Left lung (tissue), 10 donors: ENCODE results near the gene GNB1L. TPM values are rescaled to one million over a fixed set of nuclear protein-coding genes. Genes with fewer than 3 reads are reported as not detected.
A peak's percentile ranks its signal among the peaks of the same experiment; 100 is the strongest.

Experiments
- ATAC-seq: fragments of 200-7000 bp; cut with Tn5 transposase; one replicate; pipeline ENCODE4 v1.9.1; 2020; ENCODE audit warnings: moderate library complexity
- DNase-seq, 4 donors: peaks; one replicate each; pipeline ENCODE4 v3.0.0-alpha.2; 2013 to 2020
- H3K27ac ChIP-seq, 2 donors: fragments of 200-600 bp; sonication (generic) in 1 of 2; one replicate each; pipeline versions ENCODE4 v1.5.0 to v1.8.0; 2020 to 2021
- H3K27me3 ChIP-seq, 2 donors: fragments of 200-600 bp; sonication (generic) in 1 of 2; one replicate each; pipeline versions ENCODE4 v1.5.0 to v1.8.0; 2020 to 2021
- H3K36me3 ChIP-seq, 2 donors: fragments of 200-600 bp; sonication (generic) in 1 of 2; one replicate each; pipeline versions ENCODE4 v1.5.0 to v1.8.0; 2020 to 2021
- H3K4me1 ChIP-seq, 2 donors: fragments of 200-600 bp; one replicate each; pipeline ENCODE4 v1.8.0; 2021
- H3K4me3 ChIP-seq, 2 donors: fragments of 200-600 bp; sonication (generic) in 1 of 2; one replicate each; pipeline versions ENCODE4 v1.5.0 to v1.8.0; 2020 to 2021; ENCODE audit warnings: mild to moderate bottlenecking in 1 of 2
- H3K9me3 ChIP-seq, 2 donors: fragments of 200-600 bp; sonication (generic) in 1 of 2; one replicate each; pipeline versions ENCODE4 v1.5.0 to v1.8.0; 2020 to 2021
- CTCF ChIP-seq, 2 donors: fragments of 200-600 bp; sonication (generic) in 1 of 2; IDR thresholded peaks; one replicate each; pipeline versions ENCODE4 v1.5.0 to v1.8.0; 2021; ENCODE audit warnings: antibody characterized with exemption in 2 of 2
- intact Hi-C, 2 donors: fragments of 100-400 bp; cut with DNase I; formaldehyde crosslinking; loops; one replicate each; pipeline versions ENCODE4 v1.11.2 to v1.14.2; 2022
- polyA plus RNA-seq, 6 donors: library from polyadenylated mRNA; unstranded; fragments of 120-200 nt; gene quantifications; one replicate each; pipeline ENCODE4 v1.2.1, GENCODE V29; 2013; ENCODE audit not compliant: insufficient read length in 6 of 6
- total RNA-seq, 2 donors: library from RNA; stranded (reverse); fragmentation: NEBNext Ultra II Directional; extraction: Animal tissue kit (Norgen Biotek cat#: 25700); gene quantifications; one replicate each; pipeline ENCODE4 v1.2.1, GENCODE V29; 2021
- donor health status: DM: no; HTN: yes; CAD: no.
- donor health status: DM: no; HTN: no; CAD: no.

The GNB1L gene
- total and polyA plus RNA-seq, 8 donors = 4.3 to 7.9 (median 5.5) TPM

- DNase-seq (peak in 1 of 4 donors; percentile 2), ATAC-seq (no peak)
- intact Hi-C loops = no loop called here
- no peak for TF ChIP-seq CTCF (IDR thresholded peaks at IDR 0.05)
- peaks cover 0 to 8% of the 10 kb centered on the region in 2 donors for H3K4me1 ChIP-seq
- no peaks in the 10 kb centered on the region for H3K36me3 ChIP-seq
- no peaks in the 10 kb centered on the region for H3K9me3 ChIP-seq
- no peak overlapping the region for H3K4me3 ChIP-seq
- H3K27ac ChIP-seq = no peak overlapping the region
- no peaks in the 10 kb centered on the region for H3K27me3 ChIP-seq
These were observed 28.6 kb downstream of the GNB1L start for GRCh38 chr22:19825904-19826618.

- H3K36me3 ChIP-seq = no peaks in the 10 kb centered on the region
- no peak for ATAC-seq
- no peaks in the 10 kb centered on the region for H3K27me3 ChIP-seq
- DNase-seq = no peak
- TF ChIP-seq CTCF (IDR thresholded peaks at IDR 0.05) = no peak
- intact Hi-C loops = no loop called here
- H3K4me1 ChIP-seq = peaks cover 0 to 8% of the 10 kb centered on the region in 2 donors
- H3K4me3 ChIP-seq = no peak overlapping the region
- H3K9me3 ChIP-seq = no peaks in the 10 kb centered on the region
- no peak overlapping the region for H3K27ac ChIP-seq
These were observed 29.7 kb downstream of the GNB1L start for GRCh38 chr22:19824926-19825339.

GRCh38 chr22:19824212-19824925 is 30.3 kb downstream of the GNB1L start:
- peaks cover 0 to 8% of the 10 kb centered on the region in 2 donors for H3K4me1 ChIP-seq
- DNase-seq (peak in 1 of 4 donors; percentile 25), ATAC-seq (no peak)
- TF ChIP-seq CTCF (IDR thresholded peaks at IDR 0.05) = no peak
- no peak overlapping the region for H3K27ac ChIP-seq
- H3K36me3 ChIP-seq = no peaks in the 10 kb centered on the region
- no peaks in the 10 kb centered on the region for H3K9me3 ChIP-seq
- no peak overlapping the region for H3K4me3 ChIP-seq
- intact Hi-C loops = no loop called here
- H3K27me3 ChIP-seq = no peaks in the 10 kb centered on the region

GRCh38 chr22:19823902-19824211 is 30.8 kb downstream of the GNB1L start:
- Histone ChIP-seq H3K4me3 (no peak overlapping the region), H3K27ac (no peak overlapping the region), H3K27me3 (no peaks in the 10 kb centered on the region), H3K36me3 (no peaks in the 10 kb centered on the region), H3K4me1 (peaks cover 0 to 8% of the 10 kb centered on the region in 2 donors), H3K9me3 (no peaks in the 10 kb centered on the region)
- DNase-seq = peak in 1 of 4 donors; percentile 21
- TF ChIP-seq CTCF (IDR thresholded peaks at IDR 0.05) = no peak
- no peak for ATAC-seq
- intact Hi-C loops = no loop called here

GRCh38 chr22:19823191-19823901 is 31.3 kb downstream of the GNB1L start:
- intact Hi-C loops = no loop called here
- DNase-seq (peak in 1 of 4 donors; percentile 26), ATAC-seq (peak; percentile 10)
- Histone ChIP-seq H3K36me3 (no peaks in the 10 kb centered on the region), H3K4me1 (peaks cover 0 to 8% of the 10 kb centered on the region in 2 donors), H3K9me3 (no peaks in the 10 kb centered on the region), H3K4me3 (no peak overlapping the region), H3K27me3 (no peaks in the 10 kb centered on the region), H3K27ac (no peak overlapping the region)
- TF ChIP-seq CTCF (IDR thresholded peaks at IDR 0.05) = no peak
